Measurements from ENCODE around the gene OR52K2.

The OR52K2 gene

DNA sequence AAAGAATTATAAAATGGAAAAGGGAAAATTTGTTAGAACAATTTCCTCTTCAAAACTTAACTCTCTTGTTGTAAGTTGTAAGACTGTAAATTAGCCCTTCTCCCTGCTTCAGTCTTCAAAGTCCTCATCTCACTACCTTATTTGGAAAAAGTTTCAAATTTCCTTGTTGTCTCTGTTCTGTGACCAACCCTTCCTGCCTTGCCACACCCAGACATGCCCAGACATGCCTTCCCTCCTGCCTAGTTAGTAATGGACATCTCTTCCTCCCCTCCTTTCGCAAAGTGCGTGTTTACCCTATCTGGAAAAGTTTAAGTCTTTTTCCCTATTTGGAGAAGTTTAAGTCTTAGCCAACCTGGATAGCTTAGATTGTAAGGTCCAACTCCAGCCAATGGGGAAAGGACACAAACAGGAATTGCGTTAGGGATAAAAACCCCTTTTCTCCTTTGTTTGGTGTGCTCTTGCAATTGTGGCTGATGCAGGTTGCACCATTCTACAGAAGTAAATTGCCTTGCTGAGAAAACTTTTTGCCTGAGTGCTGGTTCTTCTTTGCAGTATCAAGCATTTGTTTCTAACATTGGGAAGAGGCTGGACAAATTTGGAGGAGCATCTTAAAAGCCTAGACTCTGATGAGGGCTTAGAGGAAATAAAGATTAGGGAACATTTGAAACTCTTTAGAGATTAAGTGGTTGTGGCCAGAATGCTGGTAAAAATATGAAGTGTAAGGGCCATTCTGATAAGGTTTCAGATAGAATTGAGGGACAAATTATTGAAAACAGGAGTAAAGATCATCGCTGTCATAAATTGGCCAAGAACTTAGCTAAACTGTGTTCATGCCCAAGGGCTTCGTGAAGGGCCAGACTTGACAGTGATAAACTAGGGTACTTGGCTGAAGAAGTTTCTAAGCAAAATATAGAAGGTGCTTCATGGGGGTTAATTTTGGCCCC lies 15.4 kb downstream of the OR52K2 start:
- no peak for DNase-seq (ENCODE audit: low read depth, low spot score)
- Histone ChIP-seq H3K4me3 (ENCODE audit: insufficient read length, low read depth) (no peak overlapping the region), H3K9ac (ENCODE audit: insufficient read length, low read depth) (no peak overlapping the region)

DNA sequence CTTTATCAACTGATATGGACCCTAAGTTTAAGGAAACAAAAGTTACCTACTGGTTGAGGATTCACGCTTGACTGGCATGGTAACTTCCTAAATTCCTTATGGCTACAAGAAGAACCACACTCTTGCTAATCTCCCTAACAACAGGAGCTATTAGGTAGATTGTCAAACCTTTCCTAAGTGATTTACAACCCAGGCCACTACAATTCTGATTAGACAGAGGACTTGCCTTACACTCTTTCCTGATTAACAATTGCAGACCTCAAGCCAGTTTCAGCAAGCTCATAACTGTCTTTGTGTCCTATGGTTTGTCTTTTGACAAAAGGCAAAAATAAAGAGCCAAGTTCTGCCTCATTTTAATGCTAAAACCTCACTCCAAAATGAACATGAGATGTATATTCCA lies 16.3 kb downstream of the OR52K2 start:
- Histone ChIP-seq H3K27me3 (ENCODE audit: insufficient read depth, insufficient read length) (no peaks in the 10 kb centered on the region), H3K4me1 (ENCODE audit: insufficient read depth, insufficient read length) (no peaks in the 10 kb centered on the region), H3K9ac (ENCODE audit: insufficient read length, low read depth) (no peak overlapping the region), H3K36me3 (ENCODE audit: insufficient read depth, insufficient read length, low read length) (no peaks in the 10 kb centered on the region), H3K9me3 (ENCODE audit: insufficient read depth, low read length) (peaks cover 37% of the 10 kb centered on the region), H3K4me3 (ENCODE audit: insufficient read length, low read depth) (no peak overlapping the region)
- TF ChIP-seq YY1 (IDR thresholded peaks at IDR 0.05; ENCODE audit: insufficient read depth, insufficient read length) = no peak
- TF ChIP-seq SUZ12 (IDR thresholded peaks at IDR 0.05; ENCODE audit: extremely low read depth, insufficient read depth, insufficient read length) = no peak
- no peak for TF ChIP-seq ZNF274 (IDR thresholded peaks at IDR 0.05; ENCODE audit: low read depth, low read length)
- peak; percentile 9 for DNase-seq (ENCODE audit: low read depth, low spot score)

More for the DNA sequence above, 15.4 kb downstream of the OR52K2 start:
- Histone ChIP-seq H3K27me3 (ENCODE audit: insufficient read depth, insufficient read length) (no peaks in the 10 kb centered on the region), H3K9me3 (ENCODE audit: insufficient read depth, low read length) (peaks cover 37% of the 10 kb centered on the region), H3K4me1 (ENCODE audit: insufficient read depth, insufficient read length) (no peaks in the 10 kb centered on the region), H3K36me3 (ENCODE audit: insufficient read depth, insufficient read length, low read length) (no peaks in the 10 kb centered on the region)
- no peak for TF ChIP-seq YY1 (IDR thresholded peaks at IDR 0.05; ENCODE audit: insufficient read depth, insufficient read length)
- TF ChIP-seq SUZ12 (IDR thresholded peaks at IDR 0.05; ENCODE audit: extremely low read depth, insufficient read depth, insufficient read length) = no peak
- no peak for TF ChIP-seq ZNF274 (IDR thresholded peaks at IDR 0.05; ENCODE audit: low read depth, low read length)

DNA sequence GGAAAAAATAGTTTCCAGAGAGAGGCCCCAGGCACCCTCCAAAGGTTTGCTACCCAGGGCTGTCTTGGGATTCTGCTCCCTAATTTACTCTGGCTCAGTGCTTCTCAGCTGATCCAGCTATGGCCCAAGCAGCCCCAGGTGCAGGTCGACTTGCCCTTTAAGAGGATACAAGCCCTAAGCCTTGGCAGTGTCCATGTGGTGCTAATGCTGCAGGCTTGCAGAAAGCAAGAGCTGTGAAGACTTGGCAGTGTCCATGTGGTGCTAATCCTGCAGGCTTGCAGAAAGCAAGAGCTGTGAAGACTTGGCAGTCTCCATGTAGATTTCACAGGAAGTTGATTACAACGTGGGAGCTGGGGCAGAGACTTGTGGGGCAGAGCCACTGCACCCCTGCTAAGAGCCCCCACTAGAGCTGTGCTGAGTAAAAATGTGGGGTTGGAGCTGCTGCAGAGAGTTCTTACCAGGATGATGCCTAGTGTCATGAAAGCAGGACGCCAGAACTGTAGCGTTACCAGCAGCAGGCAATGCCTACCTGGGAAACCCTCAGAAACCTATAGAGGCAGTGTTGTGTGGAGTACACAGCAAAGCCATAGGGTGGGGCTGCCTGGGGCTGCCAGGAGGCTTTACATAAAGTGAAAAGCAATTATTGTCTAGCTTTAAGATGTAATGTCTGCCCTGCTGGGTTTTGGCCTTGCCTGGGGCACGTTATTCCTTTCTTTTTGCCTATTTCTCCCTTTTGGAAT lies 17.2 kb downstream of the OR52K2 start:
- DNase-seq (ENCODE audit: low read depth, low spot score) = peak; percentile 11
- Histone ChIP-seq H3K4me1 (ENCODE audit: insufficient read depth, insufficient read length) (no peaks in the 10 kb centered on the region), H3K4me3 (ENCODE audit: insufficient read length, low read depth) (no peak overlapping the region)

DNA sequence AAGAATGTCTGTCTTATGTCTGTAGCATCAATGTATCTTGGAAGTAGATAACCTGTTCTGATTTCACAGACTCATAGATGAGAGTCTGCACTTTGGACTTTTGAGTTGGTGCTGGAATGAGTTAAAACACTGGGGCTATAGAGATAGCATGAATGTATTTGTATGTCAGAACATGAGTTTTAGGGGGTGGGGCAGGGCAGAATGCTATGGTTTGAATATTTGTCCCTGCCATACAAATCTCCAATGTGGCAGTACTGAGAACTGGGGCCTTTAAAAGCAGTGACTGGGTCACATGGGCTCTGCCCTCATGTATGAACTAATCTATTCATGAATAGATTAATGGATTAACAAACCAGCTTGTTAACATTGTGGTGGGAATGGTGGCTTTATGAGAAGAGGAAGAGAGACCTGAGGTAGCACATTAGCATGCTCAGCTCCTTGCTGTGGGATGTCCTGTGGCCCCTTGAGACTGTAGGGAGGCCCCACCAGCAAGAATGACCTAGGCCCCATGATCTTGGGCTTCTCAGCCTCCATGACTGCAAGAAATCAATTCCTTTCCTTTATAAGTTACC lies 17.9 kb downstream of the OR52K2 start:
- Histone ChIP-seq H3K9ac (ENCODE audit: insufficient read length, low read depth) (no peak overlapping the region), H3K4me3 (ENCODE audit: insufficient read length, low read depth) (no peak overlapping the region), H3K4me1 (ENCODE audit: insufficient read depth, insufficient read length) (no peaks in the 10 kb centered on the region), H3K27me3 (ENCODE audit: insufficient read depth, insufficient read length) (no peaks in the 10 kb centered on the region), H3K36me3 (ENCODE audit: insufficient read depth, insufficient read length, low read length) (no peaks in the 10 kb centered on the region), H3K9me3 (ENCODE audit: insufficient read depth, low read length) (peaks cover 37% of the 10 kb centered on the region)
- no peak for DNase-seq (ENCODE audit: low read depth, low spot score)
- TF ChIP-seq SUZ12 (IDR thresholded peaks at IDR 0.05; ENCODE audit: extremely low read depth, insufficient read depth, insufficient read length) (no peak), YY1 (IDR thresholded peaks at IDR 0.05; ENCODE audit: insufficient read depth, insufficient read length) (no peak), ZNF274 (IDR thresholded peaks at IDR 0.05; ENCODE audit: low read depth, low read length) (no peak)

More for the DNA sequence above, 17.2 kb downstream of the OR52K2 start:
- Histone ChIP-seq H3K9ac (ENCODE audit: insufficient read length, low read depth) (no peak overlapping the region), H3K36me3 (ENCODE audit: insufficient read depth, insufficient read length, low read length) (no peaks in the 10 kb centered on the region), H3K27me3 (ENCODE audit: insufficient read depth, insufficient read length) (no peaks in the 10 kb centered on the region), H3K9me3 (ENCODE audit: insufficient read depth, low read length) (peaks cover 37% of the 10 kb centered on the region)
- TF ChIP-seq SUZ12 (IDR thresholded peaks at IDR 0.05; ENCODE audit: extremely low read depth, insufficient read depth, insufficient read length) = no peak
- TF ChIP-seq ZNF274 (IDR thresholded peaks at IDR 0.05; ENCODE audit: low read depth, low read length) = no peak
- no peak for TF ChIP-seq YY1 (IDR thresholded peaks at IDR 0.05; ENCODE audit: insufficient read depth, insufficient read length)

DNA sequence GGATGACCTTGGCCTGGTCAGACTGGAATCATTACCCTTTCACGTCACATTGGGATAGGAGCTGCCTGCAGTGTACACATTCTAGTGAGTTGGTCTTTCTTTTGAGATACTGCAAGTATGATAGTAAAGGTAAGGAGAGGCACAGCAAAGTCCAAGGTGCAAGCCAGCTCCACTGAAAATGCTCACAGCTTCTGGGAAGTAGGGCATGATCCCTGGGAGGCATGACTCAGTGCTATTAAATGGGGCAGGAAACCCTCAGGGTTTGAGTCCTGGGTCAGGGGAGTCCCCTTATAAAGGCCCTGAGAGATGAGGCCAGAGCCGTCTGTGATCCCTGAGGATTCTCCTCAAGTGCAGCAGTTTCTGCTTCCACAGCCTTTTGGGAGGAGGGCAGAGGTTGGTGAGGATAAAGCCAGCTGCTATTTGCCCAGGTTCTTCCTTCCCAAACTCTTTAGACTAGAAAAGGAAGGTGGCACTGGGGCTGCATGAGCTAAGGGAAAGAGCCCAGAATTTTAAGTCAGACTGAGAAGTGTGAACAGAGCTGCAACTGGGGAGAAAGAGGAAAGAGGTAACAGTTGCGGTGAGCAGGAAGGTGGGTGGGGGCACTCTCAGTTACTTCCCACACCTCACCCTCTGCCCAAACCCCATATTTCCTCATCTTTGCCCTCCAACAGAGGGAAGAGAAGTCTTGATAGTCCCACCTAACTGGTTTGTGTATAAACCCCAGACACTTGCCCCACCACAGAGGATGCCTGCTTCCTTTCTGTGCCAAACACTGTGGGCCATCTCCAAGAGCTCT lies 18.9 kb downstream of the OR52K2 start:
- no peak for TF ChIP-seq YY1 (IDR thresholded peaks at IDR 0.05; ENCODE audit: insufficient read depth, insufficient read length)
- no peak for TF ChIP-seq SUZ12 (IDR thresholded peaks at IDR 0.05; ENCODE audit: extremely low read depth, insufficient read depth, insufficient read length)
- TF ChIP-seq ZNF274 (IDR thresholded peaks at IDR 0.05; ENCODE audit: low read depth, low read length) = no peak
- peaks cover 31% of the 10 kb centered on the region for H3K9me3 ChIP-seq (ENCODE audit: insufficient read depth, low read length)
- no peaks in the 10 kb centered on the region for H3K4me1 ChIP-seq (ENCODE audit: insufficient read depth, insufficient read length)
- no peaks in the 10 kb centered on the region for H3K27me3 ChIP-seq (ENCODE audit: insufficient read depth, insufficient read length)
- H3K36me3 ChIP-seq (ENCODE audit: insufficient read depth, insufficient read length, low read length) = no peaks in the 10 kb centered on the region
- H3K4me3 ChIP-seq (ENCODE audit: insufficient read length, low read depth) = no peak overlapping the region
- no peak for DNase-seq (ENCODE audit: low read depth, low spot score)
- no peak overlapping the region for H3K9ac ChIP-seq (ENCODE audit: insufficient read length, low read depth)

DNA sequence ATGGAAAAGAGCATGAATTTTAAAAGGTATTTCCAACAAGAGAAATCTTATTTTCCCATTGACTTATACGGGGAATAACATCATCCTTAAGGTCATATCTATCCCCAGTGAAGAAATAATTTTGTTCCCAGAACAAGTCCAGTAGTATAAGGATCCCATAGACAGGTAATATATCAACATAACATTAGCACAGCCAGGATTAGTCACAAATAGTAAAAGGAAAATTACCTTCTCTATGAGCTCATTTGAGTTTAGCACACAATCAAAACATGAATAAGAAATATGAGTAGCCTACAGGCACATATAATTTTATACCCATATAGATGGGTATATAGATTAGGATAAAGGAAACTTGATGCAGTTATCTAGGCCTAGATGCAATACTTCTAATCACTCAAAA lies 30.5 kb downstream of the OR52K2 start:
- DNase-seq (ENCODE audit: low read depth, low spot score) = no peak
- Histone ChIP-seq H3K4me1 (ENCODE audit: insufficient read depth, insufficient read length) (no peaks in the 10 kb centered on the region), H3K4me3 (ENCODE audit: insufficient read length, low read depth) (no peak overlapping the region), H3K27me3 (ENCODE audit: insufficient read depth, insufficient read length) (no peaks in the 10 kb centered on the region), H3K36me3 (ENCODE audit: insufficient read depth, insufficient read length, low read length) (no peaks in the 10 kb centered on the region), H3K9me3 (ENCODE audit: insufficient read depth, low read length) (no peaks in the 10 kb centered on the region), H3K9ac (ENCODE audit: insufficient read length, low read depth) (no peak overlapping the region)
- TF ChIP-seq ZNF274 (IDR thresholded peaks at IDR 0.05; ENCODE audit: low read depth, low read length) (no peak), YY1 (IDR thresholded peaks at IDR 0.05; ENCODE audit: insufficient read depth, insufficient read length) (no peak), SUZ12 (IDR thresholded peaks at IDR 0.05; ENCODE audit: extremely low read depth, insufficient read depth, insufficient read length) (no peak)
